GM21529 (cell line): ENCODE measurements around the gene SLC7A1.

Experiments used
- ATAC-seq: cut with Tn5 transposase; IDR thresholded peaks from one replicate; pipeline ENCODE4 v1.9.1; 2021; ENCODE audit not compliant: unreplicated experiment

SLC7A1 gene

DNA sequence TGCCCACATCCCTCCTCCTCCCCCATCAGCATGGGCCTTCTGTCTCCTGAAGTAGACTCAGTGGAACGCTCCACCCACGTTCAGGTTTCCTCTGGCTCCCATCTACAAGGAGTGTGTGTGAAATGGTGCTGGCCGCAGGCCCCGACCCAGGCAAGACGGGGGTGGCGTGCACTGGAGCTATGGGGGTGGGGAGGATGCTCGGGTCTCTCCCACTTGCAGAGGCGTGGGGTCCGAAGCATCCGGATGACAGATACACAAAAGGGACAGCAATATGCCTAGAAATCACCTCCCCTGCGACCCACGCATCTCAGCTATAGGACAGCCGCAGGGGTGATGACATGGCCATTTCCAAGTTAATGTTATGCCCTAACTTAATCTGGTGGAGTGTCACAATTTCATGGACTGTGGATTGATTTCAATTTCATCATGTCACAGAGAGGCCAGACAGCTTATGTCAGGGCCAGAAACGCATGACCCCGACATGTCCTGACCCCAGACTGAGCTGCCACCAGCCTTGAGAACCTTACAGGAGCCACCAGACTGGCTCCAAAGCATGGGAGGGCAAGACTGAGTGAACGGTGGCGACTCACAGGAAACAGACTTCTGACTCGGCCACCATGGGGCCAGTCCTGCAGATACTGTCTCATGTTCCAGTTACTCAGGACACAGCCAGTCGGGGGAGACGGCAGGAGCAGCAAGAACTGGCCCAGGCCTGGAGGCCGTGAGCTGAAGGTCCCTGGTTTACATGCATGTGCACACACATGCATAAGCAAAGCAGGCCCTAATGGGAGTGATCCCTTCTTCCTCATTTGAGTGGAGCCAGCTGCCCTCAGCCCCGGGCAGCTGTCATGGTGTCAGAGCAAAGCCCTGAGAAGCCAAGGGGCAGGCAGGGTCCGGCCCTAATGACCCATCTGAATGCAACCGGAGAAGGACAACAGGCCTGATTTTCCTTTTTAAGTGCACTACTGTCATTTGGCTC is 82.2 kb downstream of the SLC7A1 start:
- ATAC-seq = no peak

DNA sequence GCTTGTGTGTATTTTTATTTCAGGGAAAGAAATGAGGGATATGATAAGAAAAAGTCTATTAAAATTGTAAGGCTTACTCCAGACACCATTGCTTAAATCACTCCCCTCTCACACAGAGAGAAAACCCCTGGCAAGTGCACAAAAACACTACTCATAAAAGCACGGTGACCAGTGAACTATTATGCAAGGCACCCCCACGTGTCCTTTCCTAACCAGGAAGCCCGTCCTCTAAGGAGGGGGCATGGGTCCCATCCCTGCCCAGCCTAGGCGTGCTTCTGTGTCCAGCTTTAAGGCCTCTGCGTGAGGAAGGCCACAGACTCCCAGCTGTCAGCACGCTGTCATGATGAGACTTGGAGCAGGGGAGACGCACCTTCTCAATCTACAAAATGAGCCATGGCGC is 83.5 kb downstream of the SLC7A1 start:
- no peak for ATAC-seq

DNA sequence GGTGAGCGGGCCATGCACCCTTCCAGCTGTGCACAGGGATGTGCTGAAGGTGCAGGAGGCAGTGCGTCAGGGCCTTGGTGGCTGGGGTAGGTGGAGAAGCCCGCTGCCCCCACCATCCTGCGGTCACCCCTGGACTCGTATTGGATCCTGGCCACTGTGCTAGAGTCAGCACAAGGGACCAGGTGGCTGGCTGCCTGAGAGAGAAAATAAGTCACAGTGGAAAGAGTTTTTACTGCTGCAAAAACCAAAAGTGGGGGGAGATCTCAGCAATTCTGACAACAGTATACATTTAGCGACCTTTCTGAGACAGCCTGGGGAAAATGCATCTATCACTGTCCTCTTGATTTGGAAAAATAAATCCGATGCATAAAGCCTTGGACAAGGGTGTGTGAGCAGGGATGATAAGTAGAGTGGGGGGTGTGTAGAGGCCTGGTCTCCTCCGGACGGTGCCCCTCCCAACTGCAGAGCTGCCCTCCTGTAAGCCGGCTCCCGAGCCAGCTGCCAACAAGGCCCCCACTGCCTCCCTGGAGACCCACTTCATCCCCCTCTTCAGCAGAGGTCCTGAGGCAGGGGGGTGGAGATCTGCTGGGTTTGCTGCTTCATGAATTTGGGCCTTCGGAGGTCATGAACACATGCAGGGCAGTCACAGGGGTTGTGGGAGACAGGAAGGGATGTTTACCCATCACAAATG is 84.2 kb downstream of the SLC7A1 start:
- no peak for ATAC-seq

DNA sequence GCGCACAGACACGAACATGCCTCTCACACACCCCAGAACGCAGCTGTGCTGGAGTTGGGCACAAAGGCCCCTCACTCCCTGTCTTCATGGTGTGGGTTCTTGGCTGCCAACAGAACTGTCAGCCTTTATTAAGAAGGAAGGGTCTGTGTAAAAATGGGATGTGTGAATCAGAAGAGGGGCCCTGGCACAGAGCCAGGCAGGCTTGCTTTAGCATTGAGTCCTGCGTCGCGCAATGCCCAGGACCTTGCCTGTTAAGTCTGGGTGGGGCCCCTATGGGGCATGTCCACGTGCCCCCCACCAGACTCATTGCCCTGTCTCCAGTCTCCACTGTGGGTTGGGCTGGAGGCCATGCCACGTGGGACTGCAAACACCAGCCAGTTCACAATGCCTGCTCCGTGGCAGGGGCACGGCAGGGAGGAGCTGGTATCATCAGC is 84.8 kb downstream of the SLC7A1 start:
- ATAC-seq = no peak

DNA sequence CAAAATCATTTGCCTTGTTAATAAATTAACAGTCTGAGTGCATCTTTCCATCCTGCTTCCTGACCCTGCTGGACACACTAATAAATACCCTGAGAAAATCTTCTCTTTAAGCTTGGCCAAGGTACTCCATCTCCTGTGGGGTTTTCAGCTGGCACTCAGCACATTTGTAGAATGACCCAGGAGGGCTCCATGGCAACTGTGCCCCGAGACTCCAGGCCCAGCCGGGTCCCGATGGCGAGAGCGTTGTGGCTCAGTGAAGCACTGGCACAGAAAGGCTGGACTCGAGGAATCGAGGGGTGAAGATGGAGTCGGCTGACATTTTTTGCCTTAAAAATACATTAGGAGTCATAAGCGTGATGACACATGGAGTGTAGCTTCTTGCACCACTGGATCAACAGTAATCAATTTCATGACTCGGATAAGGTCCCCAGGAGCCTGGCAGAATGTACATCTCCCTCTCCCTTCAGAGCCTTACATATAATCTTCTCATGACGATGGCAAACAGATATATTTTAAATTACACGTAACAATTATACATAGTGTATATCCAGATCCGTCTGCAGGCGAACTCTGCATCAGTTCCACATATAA is 85.4 kb downstream of the SLC7A1 start:
- no peak for ATAC-seq

DNA sequence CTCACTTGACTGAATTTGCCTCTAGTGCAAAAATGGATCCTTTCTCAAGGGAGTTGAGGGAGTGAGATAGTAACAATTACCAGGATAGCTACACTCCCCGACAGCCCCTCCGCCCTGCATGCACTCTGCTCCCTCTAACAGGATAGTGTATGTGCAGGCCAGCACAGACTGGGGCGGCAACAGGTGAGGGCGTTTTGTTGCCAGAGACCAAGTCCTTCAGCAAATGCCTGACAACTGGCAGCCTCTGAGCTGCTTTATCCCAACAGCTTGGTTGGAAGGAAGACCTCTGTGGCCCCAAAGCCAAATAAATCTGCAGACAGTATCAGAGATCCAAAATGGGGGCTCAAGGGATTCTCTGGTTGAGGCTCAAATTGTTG is 86.6 kb downstream of the SLC7A1 start:
- ATAC-seq = no peak

DNA sequence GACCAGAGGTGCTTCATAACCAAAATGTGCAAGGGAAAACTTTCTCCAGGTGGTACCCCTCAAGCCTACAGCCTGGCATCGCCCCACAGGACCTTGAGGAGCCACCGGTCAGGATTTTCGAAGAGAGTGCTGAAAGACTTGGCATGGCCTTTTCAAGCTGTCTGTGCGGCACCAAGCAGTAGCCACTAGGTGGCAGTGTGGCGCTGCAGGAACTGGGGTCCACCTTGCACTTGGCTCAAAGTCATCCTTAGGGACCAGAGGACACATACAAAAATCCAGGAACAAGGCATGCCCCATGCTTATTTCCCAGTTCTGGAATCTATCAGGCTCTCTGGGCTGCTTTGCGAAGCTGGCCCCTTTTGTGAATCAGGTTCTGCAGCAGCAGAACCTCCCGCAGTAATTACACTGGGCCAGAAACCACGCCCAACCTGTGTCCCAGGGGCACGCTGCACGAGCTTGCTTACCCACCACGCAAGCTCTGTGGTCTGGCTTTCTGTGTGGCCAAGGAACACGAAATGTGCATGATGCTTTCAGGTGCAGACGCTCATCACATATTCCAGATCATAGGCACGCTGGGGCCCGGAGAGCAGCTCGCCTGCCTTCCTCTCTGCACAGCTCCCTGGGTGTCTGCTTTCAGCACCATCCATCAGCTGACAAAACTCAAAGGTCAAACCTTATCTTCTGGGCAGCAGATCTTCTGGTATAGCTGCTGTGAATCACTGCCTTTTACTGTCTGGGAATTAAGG is 87.2 kb downstream of the SLC7A1 start:
- peak; percentile 81 for ATAC-seq

DNA sequence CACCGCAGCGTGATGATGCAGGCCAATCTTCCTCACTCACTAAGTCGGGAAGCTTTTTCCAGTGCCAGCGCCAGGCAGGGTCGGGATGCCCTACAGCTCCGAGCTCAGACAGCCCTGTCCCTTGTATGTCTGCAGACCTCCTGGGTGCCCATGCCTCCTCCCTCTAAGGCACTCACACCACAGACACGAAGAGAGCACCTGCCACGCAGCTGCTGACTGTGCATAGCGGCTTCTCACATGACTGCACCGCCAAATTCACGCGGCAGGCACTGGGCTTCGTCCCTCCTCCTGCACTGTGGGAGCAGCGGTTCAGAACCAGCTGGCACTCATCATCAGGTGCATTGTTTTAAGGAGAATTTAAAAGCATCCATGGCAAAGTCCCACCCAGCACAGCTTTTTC is 88.1 kb downstream of the SLC7A1 start:
- no peak for ATAC-seq

DNA sequence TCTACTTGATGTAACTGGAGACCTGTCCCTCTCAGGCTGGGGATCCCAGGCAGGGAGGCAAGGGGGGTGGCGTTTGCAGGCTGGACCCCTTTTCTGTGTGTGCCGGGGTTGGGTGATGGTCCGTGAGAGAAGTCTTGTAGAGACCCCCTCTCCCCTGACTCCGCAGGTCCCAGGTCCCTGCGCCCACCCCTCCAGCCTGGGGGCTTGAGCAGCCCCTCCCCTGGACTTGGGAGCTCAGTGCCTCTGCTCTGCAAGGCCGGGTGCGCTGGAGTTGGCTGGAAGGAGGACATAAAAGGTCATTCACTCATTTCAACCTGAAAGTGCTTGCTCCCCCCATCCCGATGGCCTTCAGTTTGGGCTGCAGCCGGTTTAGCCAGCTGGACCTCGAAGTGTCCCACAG is 89.5 kb downstream of the SLC7A1 start:
- no peak for ATAC-seq

DNA sequence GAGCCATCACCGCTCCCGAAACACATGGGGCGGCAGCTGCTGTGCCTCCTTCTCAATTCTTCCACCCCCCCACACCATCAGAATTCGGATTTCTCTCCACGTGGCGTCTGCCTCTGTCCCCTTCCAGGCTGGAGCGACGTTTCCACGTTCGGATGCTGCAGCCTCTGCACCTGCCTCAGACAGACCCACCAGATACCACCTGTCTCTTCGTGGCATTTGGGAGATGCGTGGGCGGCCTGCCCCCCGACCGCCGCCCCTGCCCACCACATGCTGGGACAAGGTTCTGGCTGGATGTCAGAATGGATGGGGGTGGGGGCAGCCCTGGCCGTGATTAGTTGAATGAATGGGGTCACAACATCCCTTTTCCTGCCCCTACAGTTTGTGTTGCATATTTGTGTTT is 90.0 kb downstream of the SLC7A1 start:
- ATAC-seq = no peak

DNA sequence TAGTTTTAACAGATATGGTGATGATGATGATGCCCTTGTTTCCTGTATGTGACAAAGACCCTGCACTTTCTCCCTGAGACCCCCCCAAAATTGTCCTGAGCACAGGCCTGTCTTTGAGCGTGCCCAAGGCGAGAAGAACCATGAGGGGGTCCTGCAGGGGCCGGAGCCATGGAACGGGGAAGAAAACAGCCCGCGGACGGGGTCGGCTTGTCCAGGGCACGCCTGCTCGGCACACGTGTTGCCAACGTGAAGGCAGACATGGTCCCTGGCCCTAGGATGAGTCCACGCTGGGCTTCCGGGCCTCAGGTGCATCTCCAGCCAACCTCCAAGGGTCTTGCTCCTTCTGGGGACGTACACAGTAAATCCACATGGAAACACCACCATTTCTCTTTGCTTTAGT is 90.8 kb downstream of the SLC7A1 start:
- ATAC-seq = no peak

DNA sequence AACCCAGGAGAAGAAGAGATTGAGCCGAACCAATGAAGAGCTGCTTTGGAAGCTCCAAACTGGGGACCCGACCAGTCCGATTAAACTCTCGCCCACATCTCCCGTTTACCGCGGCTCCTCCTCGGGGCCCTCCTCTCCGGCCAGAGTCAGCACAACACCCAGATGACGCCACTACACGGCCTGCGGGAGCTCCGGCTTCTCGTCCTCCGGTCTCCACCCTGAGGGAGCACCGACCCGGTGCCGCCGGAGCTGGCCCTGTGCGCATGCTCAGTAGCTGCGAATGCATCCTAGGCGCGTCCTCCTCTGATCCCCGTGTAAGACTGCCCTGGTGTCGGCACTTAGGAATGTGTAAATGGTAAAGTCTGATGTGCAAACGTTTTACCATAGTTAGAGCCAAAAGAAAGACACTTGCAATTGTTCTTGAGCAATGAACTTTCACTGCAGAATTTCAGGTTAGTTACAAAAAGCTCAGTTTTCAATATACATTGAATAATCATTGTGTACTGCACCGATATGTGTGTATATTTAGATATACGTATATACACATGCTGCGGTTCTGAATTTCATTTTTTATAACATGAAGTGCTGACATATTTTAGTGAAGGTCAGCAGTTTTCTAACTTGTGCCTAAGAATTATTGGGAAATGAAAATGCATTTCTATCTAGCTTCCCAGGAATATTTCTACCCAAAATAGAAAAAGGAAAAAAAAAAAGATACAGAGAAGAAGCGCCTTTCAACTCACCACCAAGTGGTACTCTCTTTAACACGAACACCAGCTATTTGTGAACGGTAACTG is 92.2 kb downstream of the SLC7A1 start:
- no peak for ATAC-seq

DNA sequence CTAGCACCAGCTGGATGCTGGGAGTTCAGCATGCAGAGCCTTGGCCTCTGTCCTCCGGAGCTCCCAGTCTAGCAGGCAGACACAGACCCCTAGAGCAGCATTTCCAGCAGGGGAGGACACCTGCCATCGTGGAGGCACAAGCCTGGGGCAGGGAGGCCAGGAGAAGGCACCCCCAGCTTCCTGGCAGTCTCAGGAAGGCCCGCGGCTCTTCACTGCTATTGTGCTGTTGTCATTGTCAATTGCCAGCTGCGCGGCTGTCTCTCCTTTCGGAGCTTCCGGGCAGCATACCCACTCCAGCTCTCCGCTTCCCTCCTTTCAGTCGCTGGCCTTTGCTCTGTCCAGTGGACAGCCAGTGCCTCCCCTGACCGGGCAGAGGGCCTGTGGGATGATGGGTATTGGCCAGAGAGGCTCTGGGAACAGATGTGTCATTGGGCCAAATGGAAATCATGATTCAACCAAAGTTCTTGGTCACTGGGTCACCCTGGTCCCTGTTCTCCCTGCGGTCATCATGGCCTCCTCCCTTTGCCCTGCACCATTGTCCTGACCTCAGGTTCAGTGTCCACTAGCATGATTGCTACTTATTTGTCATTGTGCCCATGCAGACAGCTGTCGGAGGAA is 93.0 kb downstream of the SLC7A1 start:
- no peak for ATAC-seq

DNA sequence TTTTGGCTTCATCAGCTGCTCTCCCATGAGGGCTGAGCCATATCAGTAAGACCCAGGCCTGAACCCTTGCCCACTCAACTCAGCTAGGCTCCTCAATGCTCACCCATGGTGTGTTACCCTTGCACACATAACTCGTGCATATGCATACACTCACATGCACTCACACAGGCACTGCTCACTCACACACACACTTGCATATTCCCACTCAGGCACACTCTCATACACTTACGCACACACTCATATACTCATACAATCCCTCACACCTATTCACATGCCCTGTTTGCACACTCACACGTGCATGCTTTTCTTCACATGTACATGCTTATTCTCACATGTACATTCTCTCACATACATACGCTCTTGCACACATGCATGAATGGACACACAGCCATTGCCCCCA is 93.8 kb downstream of the SLC7A1 start:
- no peak for ATAC-seq

DNA sequence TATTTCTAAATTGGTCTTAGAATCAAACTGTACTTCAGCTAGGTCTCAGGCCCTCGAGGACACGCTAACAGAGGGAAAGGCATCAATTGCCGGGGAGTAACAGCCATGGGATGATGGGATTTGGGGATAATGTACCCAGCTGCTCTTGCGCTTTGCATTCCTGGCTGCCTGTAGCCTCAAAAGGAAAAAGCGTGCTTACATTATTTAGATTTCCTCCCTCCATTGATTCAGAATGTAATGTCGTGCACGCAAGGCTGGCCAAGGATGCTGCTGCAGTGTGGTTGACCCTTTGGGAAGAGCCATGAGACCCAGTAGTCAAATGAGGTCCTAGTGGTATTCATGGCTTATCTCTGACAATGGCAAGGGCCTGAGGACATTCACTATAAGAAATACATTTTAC is 95.1 kb downstream of the SLC7A1 start:
- no peak for ATAC-seq

DNA sequence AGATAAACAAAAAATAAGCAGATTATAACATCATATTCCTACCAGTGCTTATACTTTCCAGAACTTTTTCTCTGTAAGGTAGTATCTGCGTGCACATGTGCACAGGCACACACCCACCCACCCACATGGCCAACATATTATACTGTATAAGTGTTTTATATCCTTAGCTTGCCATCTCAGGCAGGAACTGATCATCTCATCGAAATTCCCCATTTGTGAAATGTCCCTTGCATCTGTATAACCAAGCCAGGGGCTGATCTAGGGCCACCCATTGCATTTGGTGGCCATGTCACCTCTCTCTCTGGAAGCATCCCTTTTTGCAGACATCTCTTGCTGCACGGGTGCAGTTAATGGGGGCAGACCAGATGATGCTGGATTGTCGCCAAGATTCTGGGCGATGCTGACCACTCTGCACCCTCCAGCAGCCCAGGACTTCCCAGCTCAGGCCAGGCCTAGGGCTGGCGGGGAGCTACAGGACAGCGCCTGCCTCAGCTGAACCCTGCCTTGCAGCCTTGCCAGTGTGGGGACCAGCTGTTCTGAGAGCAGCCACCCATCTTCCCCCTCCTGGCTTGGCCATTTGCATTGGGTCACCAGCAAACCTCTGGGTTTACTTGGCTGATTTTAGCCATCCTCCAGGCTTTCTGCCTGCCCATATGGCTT is 95.9 kb downstream of the SLC7A1 start:
- no peak for ATAC-seq

DNA sequence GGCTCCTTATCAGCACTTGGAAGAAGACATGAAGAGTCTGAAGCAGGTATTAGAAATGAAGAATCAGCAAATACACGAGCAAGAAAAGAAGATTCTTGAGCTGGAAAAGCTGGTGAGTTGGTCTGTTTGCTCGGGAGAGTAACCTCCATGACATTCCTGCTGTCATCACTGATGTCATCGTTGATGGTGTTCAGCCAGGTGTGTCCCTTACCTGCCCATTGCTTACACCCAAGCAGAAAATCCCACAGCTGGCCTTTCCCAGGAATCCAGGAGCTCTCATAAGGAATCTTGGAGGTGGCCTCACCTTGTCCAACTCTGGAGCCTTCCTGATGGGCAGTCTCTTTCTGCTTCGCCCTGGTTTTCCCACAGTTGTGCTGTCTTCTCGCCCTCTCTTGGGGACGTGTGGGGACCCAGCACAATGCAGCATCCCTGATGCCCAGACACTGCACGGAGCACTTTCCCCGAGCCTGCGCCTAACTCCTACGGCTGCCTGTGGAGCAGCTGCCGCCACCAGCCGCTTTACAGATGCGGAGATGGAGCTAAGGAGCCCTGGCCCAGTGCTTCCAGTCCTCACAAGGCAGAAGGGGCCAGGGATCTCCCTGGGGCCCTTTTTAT is 97.0 kb downstream of the SLC7A1 start:
- ATAC-seq = no peak

DNA sequence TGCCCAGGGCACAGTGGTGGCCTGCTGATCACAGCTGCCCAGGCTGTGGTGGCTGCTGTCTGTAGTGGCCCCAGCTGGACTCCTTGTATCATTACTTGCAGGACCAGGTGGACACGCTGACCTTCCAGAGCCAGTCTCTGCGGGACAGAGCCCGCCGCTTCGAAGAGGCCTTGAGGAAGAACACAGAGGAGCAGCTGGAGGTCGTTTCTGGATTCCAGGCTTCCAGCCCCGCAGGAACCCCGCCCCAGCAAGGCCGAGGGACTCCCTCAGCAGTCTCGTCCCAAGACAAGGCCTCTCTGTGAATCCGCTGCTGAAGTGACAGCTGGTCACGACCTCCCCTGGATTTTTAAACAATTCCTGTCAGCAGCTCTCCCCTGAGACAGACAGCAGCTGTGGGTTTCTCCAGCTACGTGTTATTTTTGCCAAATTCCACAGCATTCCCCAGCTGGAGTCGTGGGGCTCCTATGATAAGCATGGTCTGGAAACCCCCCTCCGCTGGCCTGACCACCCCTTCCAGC is 98.3 kb downstream of the SLC7A1 start:
- no peak for ATAC-seq

DNA sequence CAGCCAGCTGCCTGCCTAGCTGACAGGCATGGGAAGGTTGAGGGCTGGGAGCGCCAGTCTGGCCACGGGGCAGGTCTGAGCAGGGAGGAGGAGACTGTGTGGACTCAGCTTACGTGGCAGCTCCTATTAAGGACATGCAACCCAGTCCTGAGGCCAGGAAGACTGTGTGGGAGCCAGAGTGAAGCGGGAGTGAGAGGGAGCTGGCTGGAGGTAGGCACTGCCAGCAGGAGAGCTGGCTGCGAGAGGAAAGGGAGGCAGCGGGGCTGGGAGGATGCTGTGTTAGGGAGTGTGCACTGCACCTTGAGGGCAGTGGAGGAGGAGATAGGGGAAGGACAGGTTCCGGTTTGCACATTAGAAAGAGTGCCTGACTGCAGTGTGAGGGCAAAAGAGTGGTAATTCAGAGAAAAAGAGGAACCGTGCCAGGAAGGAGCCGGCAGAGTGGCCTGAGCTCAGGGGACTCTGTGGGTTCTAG is 99.2 kb downstream of the SLC7A1 start:
- peak; percentile 59 for ATAC-seq
